ENCODE measurements around the gene SFT2D3.

- TF ChIP-seq, protein P1, sequence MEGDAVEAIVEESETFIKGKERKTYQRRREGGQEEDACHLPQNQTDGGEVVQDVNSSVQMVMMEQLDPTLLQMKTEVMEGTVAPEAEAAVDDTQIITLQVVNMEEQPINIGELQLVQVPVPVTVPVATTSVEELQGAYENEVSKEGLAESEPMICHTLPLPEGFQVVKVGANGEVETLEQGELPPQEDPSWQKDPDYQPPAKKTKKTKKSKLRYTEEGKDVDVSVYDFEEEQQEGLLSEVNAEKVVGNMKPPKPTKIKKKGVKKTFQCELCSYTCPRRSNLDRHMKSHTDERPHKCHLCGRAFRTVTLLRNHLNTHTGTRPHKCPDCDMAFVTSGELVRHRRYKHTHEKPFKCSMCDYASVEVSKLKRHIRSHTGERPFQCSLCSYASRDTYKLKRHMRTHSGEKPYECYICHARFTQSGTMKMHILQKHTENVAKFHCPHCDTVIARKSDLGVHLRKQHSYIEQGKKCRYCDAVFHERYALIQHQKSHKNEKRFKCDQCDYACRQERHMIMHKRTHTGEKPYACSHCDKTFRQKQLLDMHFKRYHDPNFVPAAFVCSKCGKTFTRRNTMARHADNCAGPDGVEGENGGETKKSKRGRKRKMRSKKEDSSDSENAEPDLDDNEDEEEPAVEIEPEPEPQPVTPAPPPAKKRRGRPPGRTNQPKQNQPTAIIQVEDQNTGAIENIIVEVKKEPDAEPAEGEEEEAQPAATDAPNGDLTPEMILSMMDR (IDR thresholded peaks at IDR 0.05) = no peak
- no peak for TF ChIP-seq POLR2AphosphoS5 (IDR thresholded peaks at IDR 0.05)
Measured at GRCh38 chr2:127660291-127660578, 41.1 kb upstream of the SFT2D3 start.

Data from transverse colon (tissue), 4 donors.